ENCODE measurements around the gene CTDSP2. TPM values are rescaled to one million over a fixed set of nuclear protein-coding genes. Genes with fewer than 3 reads are reported as not detected.
"Not testable (repeated sequence)": the region's sequence is repeated elsewhere in the genome, so short reads cannot be mapped to it uniquely, and the experiment has no call there.

The CTDSP2 gene
- polyA plus RNA-seq, 3 donors = 59.1 to 148 (median 70.2) TPM

DNA sequence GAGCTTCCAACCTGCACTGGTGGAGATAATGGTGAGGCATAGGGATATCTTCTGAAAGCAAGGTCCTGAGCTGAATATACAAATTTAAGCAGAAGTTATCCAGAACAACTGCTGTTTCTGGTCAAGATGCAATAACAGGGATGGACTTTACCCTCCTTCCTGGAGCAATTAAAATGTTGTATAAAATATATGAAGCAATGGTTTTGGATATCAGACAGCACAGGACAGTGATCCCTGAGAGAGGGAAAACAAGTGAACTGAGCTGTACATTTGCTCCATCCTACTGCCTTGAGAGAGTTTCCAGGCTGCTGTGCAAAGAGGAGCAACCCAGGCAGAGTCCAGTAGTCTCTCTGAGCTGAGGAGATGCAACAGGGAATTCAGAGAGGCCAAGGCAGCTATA is 36.0 kb upstream of the CTDSP2 start:
- no peak for TF ChIP-seq CTCF (IDR thresholded peaks at IDR 0.05)
- Mint-ChIP-seq H3K4me3 (no peak overlapping the region), H3K27ac (no peak overlapping the region), H3K36me3 (no peaks in the 10 kb centered on the region), H3K27me3 (ENCODE audit: low read depth in 3 of 3) (peaks cover 3 to 6% (median 4%) of the 10 kb centered on the region in 3 donors), H3K4me1 (peaks cover 2% of the 10 kb centered on the region), H3K9me3 (peaks cover 3 to 20% (median 11%) of the 10 kb centered on the region in 7 donors)
- H3K4me2 ChIP-seq (replicated peaks; ENCODE audit: extremely low read depth, low read length, poor library complexity, severe bottlenecking) = no peak overlapping the region
- H3K4me3 ChIP-seq (replicated peaks in 1 of 3; ENCODE audit: low read depth in 2 of 3, low read length in 3 of 3) = no peak overlapping the region
- H3K9me3 ChIP-seq (replicated peaks in 1 of 2; ENCODE audit: control insufficient read depth in 1 of 2, insufficient read depth in 1 of 2, low read length in 2 of 2) = peaks cover 5 to 9% of the 10 kb centered on the region in 2 donors
- H4K20me1 ChIP-seq (ENCODE audit: insufficient read depth, low read length) = no peaks in the 10 kb centered on the region
- no peaks in the 10 kb centered on the region for H3K27me3 ChIP-seq (ENCODE audit: control insufficient read depth in 2 of 2, insufficient read depth in 2 of 2, low read length in 2 of 2)
- no peak overlapping the region for H3K27ac ChIP-seq (ENCODE audit: low read depth in 1 of 2, low read length in 2 of 2)
- intact Hi-C loops (cut with micrococcal nuclease) = no loop called here
- H3K9ac ChIP-seq (ENCODE audit: insufficient read depth, low read length, poor library complexity, severe bottlenecking) = no peak overlapping the region
- H3K36me3 ChIP-seq (replicated peaks in 1 of 2; ENCODE audit: control insufficient read depth in 1 of 2, insufficient read depth in 2 of 2, low read length in 2 of 2) = no peaks in the 10 kb centered on the region
- H3K4me1 ChIP-seq (ENCODE audit: control insufficient read depth in 1 of 2, insufficient read depth in 2 of 2, low read length in 2 of 2) = no peaks in the 10 kb centered on the region
- H2AFZ ChIP-seq (ENCODE audit: insufficient read depth, low read depth, low read length, poor library complexity, severe bottlenecking) = no peak overlapping the region
- DNase-seq = no peak
- no peaks in the 10 kb centered on the region for H3K79me2 ChIP-seq (ENCODE audit: insufficient read depth, low read length)

DNA sequence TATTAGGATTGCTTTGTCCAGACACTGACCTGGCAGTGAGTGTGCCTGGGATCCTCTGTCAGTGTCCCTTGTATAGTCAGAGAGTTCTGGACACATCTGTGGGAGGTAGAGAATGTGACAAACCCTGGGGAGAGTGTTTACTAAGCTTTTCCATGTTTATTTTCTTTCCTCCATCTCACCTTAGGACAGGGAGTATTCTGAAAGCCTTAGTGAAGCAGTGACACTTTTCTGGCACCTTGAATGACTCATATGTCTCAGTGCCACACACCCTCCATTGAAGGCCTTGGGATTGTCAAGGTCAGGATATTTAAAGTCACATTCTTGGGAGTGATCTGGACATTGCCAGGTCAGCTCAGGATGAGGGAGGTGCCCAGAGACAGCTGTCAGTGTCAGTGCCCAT is 34.9 kb upstream of the CTDSP2 start:
- no peak for TF ChIP-seq CTCF (IDR thresholded peaks at IDR 0.05)
- intact Hi-C loops (cut with micrococcal nuclease) = no loop called here
- H3K4me1 Mint-ChIP-seq = peaks cover 2% of the 10 kb centered on the region
- H3K4me1 ChIP-seq (ENCODE audit: control insufficient read depth in 1 of 2, insufficient read depth in 2 of 2, low read length in 2 of 2) = no peaks in the 10 kb centered on the region
- H3K36me3 Mint-ChIP-seq = no peaks in the 10 kb centered on the region
- no peak for DNase-seq
- peaks cover 2 to 6% (median 4%) of the 10 kb centered on the region in 3 donors for H3K27me3 Mint-ChIP-seq (ENCODE audit: low read depth in 3 of 3)
- no peaks in the 10 kb centered on the region for H4K20me1 ChIP-seq (ENCODE audit: insufficient read depth, low read length)
- peaks cover 3 to 20% (median 11%) of the 10 kb centered on the region in 7 donors for H3K9me3 Mint-ChIP-seq
- H2AFZ ChIP-seq (ENCODE audit: insufficient read depth, low read depth, low read length, poor library complexity, severe bottlenecking) = no peak overlapping the region
- H3K27ac ChIP-seq (ENCODE audit: low read depth in 1 of 2, low read length in 2 of 2) = no peak overlapping the region
- no peaks in the 10 kb centered on the region for H3K27me3 ChIP-seq (ENCODE audit: control insufficient read depth in 2 of 2, insufficient read depth in 2 of 2, low read length in 2 of 2)
- no peaks in the 10 kb centered on the region for H3K79me2 ChIP-seq (ENCODE audit: insufficient read depth, low read length)
- H3K4me3 ChIP-seq (replicated peaks in 1 of 3; ENCODE audit: low read depth in 2 of 3, low read length in 3 of 3) = no peak overlapping the region
- no peak overlapping the region for H3K27ac Mint-ChIP-seq
- H3K4me2 ChIP-seq (replicated peaks; ENCODE audit: extremely low read depth, low read length, poor library complexity, severe bottlenecking) = no peak overlapping the region
- peaks cover 5 to 9% of the 10 kb centered on the region in 2 donors for H3K9me3 ChIP-seq (replicated peaks in 1 of 2; ENCODE audit: control insufficient read depth in 1 of 2, insufficient read depth in 1 of 2, low read length in 2 of 2)
- H3K36me3 ChIP-seq (replicated peaks in 1 of 2; ENCODE audit: control insufficient read depth in 1 of 2, insufficient read depth in 2 of 2, low read length in 2 of 2) = no peaks in the 10 kb centered on the region
- no peak overlapping the region for H3K4me3 Mint-ChIP-seq
- H3K9ac ChIP-seq (ENCODE audit: insufficient read depth, low read length, poor library complexity, severe bottlenecking) = no peak overlapping the region

DNA sequence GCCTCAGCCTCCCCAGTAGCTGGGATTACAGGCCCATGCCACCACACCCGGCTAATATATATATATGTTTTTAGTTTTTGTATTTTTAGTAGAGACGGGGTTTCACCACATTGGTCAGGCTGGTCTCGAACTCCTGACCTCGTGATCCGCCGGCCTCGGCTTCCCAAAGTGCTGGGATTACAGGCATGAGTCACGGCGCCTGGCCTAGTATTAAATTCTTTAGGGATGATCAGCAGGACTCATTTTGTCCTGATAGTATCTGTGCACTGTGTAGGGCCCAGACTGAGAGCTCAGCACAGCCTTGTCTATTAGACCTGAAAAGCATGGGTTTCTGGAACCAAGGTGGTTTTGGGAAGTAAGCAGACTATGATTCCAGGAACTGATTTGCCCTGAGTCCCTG is 34.5 kb upstream of the CTDSP2 start:
- 96% methylated on average over 7 of the region's 9 CpGs for WGBS (ENCODE audit: insufficient coverage)
- H3K27ac Mint-ChIP-seq; H3K4me3 Mint-ChIP-seq; H3K27me3 Mint-ChIP-seq (ENCODE audit: low read depth in 3 of 3); H3K4me3 ChIP-seq (replicated peaks in 1 of 3; ENCODE audit: low read depth in 2 of 3, low read length in 3 of 3); H3K9ac ChIP-seq (ENCODE audit: insufficient read depth, low read length, poor library complexity, severe bottlenecking); intact Hi-C loops (cut with micrococcal nuclease); H2AFZ ChIP-seq (ENCODE audit: insufficient read depth, low read depth, low read length, poor library complexity, severe bottlenecking); H3K27me3 ChIP-seq (ENCODE audit: control insufficient read depth in 2 of 2, insufficient read depth in 2 of 2, low read length in 2 of 2); H3K4me1 Mint-ChIP-seq; H3K36me3 Mint-ChIP-seq; H3K36me3 ChIP-seq (replicated peaks in 1 of 2; ENCODE audit: control insufficient read depth in 1 of 2, insufficient read depth in 2 of 2, low read length in 2 of 2); H3K27ac ChIP-seq (ENCODE audit: low read depth in 1 of 2, low read length in 2 of 2); DNase-seq; H4K20me1 ChIP-seq (ENCODE audit: insufficient read depth, low read length); H3K79me2 ChIP-seq (ENCODE audit: insufficient read depth, low read length); H3K4me1 ChIP-seq (ENCODE audit: control insufficient read depth in 1 of 2, insufficient read depth in 2 of 2, low read length in 2 of 2); H3K9me3 ChIP-seq (replicated peaks in 1 of 2; ENCODE audit: control insufficient read depth in 1 of 2, insufficient read depth in 1 of 2, low read length in 2 of 2); H3K4me2 ChIP-seq (replicated peaks; ENCODE audit: extremely low read depth, low read length, poor library complexity, severe bottlenecking): not testable (repeated sequence)
- peaks cover 3 to 20% (median 11%) of the 10 kb centered on the region in 7 donors for H3K9me3 Mint-ChIP-seq
